Neural cell (in vitro differentiated cells): ENCODE measurements around the gene CCDC159. TPM values are rescaled to one million over a fixed set of nuclear protein-coding genes. Genes with fewer than 3 reads are reported as not detected.

ENCODE experiments used
- H2AFZ ChIP-seq: fragments of 200-600, 300-800 bp; sonication (generic), shearing (Covaris generic); 2 replicates; pipeline ENCODE4 v1.6.0; 2014; ENCODE audit warnings: low read depth, mild to moderate bottlenecking, antibody characterized with exemption, low read length, moderate library complexity
- H3F3A ChIP-seq: fragments of 200-600 bp; shearing (Covaris generic); 2 replicates; pipeline ENCODE4 v1.6.1; 2016; ENCODE audit warnings: mild to moderate bottlenecking, moderate library complexity, mixed read lengths, antibody characterized with exemption, low read length; ENCODE audit not compliant: insufficient read depth, poor library complexity, severe bottlenecking
- H3K27ac ChIP-seq: fragments of 200-600, 300-800 bp; sonication (generic), shearing (Covaris generic); 2 replicates; pipeline ENCODE4 v1.5.1; 2014; ENCODE audit warnings: mild to moderate bottlenecking, low read length, moderate library complexity
- H3K27me3 ChIP-seq: fragments of 300-800, 200-600 bp; sonication (generic), shearing (Covaris generic); 2 replicates; pipeline ENCODE4 v1.6.0; 2014; ENCODE audit warnings: mild to moderate bottlenecking, low read depth, low read length, moderate library complexity; ENCODE audit not compliant: insufficient read depth
- H3K36me3 ChIP-seq: fragments of 300-800, 200-600 bp; sonication (generic), shearing (Covaris generic); 2 replicates; pipeline ENCODE4 v1.5.1; 2014; ENCODE audit warnings: mild to moderate bottlenecking, antibody characterized with exemption, low read length, moderate library complexity; ENCODE audit not compliant: insufficient read depth
- H3K4me2 ChIP-seq: fragments of 300-800, 200-600 bp; sonication (generic), shearing (Covaris generic); 2 replicates; pipeline ENCODE4 v1.6.0; 2014; ENCODE audit warnings: mild to moderate bottlenecking, low read length
- H3K4me3 ChIP-seq: fragments of 300-800, 200-600 bp; sonication (generic), shearing (Covaris generic); 2 replicates; pipeline ENCODE4 v1.5.1; 2014; ENCODE audit warnings: mild to moderate bottlenecking, low read length, moderate library complexity
- H3K79me2 ChIP-seq: fragments of 200-600 bp; shearing (Covaris generic); replicated peaks from 2 replicates; pipeline ENCODE4 v1.6.0; 2014; ENCODE audit warnings: mild to moderate bottlenecking, low read length, moderate library complexity; ENCODE audit not compliant: insufficient read depth
- H3K9ac ChIP-seq: fragments of 300-800, 200-600 bp; sonication (generic), shearing (Covaris generic); 2 replicates; pipeline ENCODE4 v1.6.1; 2016; ENCODE audit warnings: mild to moderate bottlenecking, low read length, mixed read lengths
- H3K9me2 ChIP-seq: fragments of 200-600 bp; shearing (Covaris generic); 2 replicates; pipeline ENCODE4 v1.6.1; 2016; ENCODE audit warnings: mild to moderate bottlenecking, low read length, mixed read lengths; ENCODE audit not compliant: insufficient read depth
- H3K9me3 ChIP-seq: fragments of 200-600, 300-800 bp; sonication (generic), shearing (Covaris generic); 2 replicates; pipeline ENCODE4 v1.6.1; 2016; ENCODE audit warnings: mild to moderate bottlenecking, mixed run types, low read length, moderate library complexity, mixed read lengths
- H4K20me1 ChIP-seq: fragments of 200-600 bp; shearing (Covaris generic); 2 replicates; pipeline ENCODE4 v1.6.1; 2016; ENCODE audit warnings: mild to moderate bottlenecking, mixed run types; ENCODE audit not compliant: insufficient read depth
- CTCF ChIP-seq: fragments of 450-650 bp; IDR thresholded peaks from 2 replicates; pipeline ENCODE4 v1.5.1; 2014; ENCODE audit warnings: antibody characterized with exemption, mild to moderate bottlenecking, moderate library complexity; ENCODE audit not compliant: poor library complexity, severe bottlenecking
- EP300 ChIP-seq: fragments of 450-650 bp; conservative IDR thresholded peaks from 2 replicates; pipeline ENCODE4 v1.6.1; 2014; ENCODE audit warnings: antibody characterized with exemption, mild to moderate bottlenecking, moderate library complexity; ENCODE audit not compliant: poor library complexity, severe bottlenecking
- EZH2 ChIP-seq: fragments of 200-600, 300-800 bp; shearing (Covaris generic), sonication (generic); IDR thresholded peaks from 2 replicates; pipeline ENCODE4 v1.6.1; 2014; ENCODE audit warnings: antibody characterized with exemption, low read length, borderline replicate concordance, mild to moderate bottlenecking; ENCODE audit not compliant: insufficient read depth, poor library complexity, severe bottlenecking
- MXI1 ChIP-seq: fragments of 450-650 bp; conservative IDR thresholded peaks from 2 replicates; pipeline ENCODE4 v1.6.1; 2014; ENCODE audit warnings: antibody characterized with exemption, mild to moderate bottlenecking; ENCODE audit not compliant: poor library complexity, severe bottlenecking
- POLR2AphosphoS5 ChIP-seq: IDR thresholded peaks from 2 replicates; pipeline ENCODE4 v1.6.1; 2012
- RAD21 ChIP-seq: fragments of 450-650 bp; conservative IDR thresholded peaks from 2 replicates; pipeline ENCODE4 v1.6.1; 2014; ENCODE audit warnings: antibody characterized with exemption, mild to moderate bottlenecking, moderate library complexity
- REST ChIP-seq: IDR thresholded peaks from 2 replicates; pipeline ENCODE4 v1.6.1; 2012; ENCODE audit warnings: borderline replicate concordance
- SMC3 ChIP-seq: fragments of 450-650 bp; conservative IDR thresholded peaks from 2 replicates; pipeline ENCODE4 v1.6.1; 2014; ENCODE audit warnings: antibody characterized with exemption, mild to moderate bottlenecking, moderate library complexity; ENCODE audit not compliant: poor library complexity
- TAF1 ChIP-seq: IDR thresholded peaks from 2 replicates; pipeline ENCODE4 v1.6.1; 2012; ENCODE audit warnings: low read depth
- polyA plus RNA-seq: library from polyadenylated mRNA; depleted of rRNA; stranded (reverse); fragments of >200 nt; gene quantifications from 2 replicates; pipeline ENCODE4 v1.2.3, GENCODE V29; 2014

Gene CCDC159
- polyA plus RNA-seq, 1 donor from 2014 or later = 2.4 TPM

GRCh38 chr19:11324748-11325389 is 21.4 kb upstream of the CCDC159 start:
- H3K9ac ChIP-seq = no peak overlapping the region
- H2AFZ ChIP-seq = no peak overlapping the region
- no peak overlapping the region for H3K4me2 ChIP-seq
- H3K4me3 ChIP-seq = no peak overlapping the region
- no peak overlapping the region for H3K27ac ChIP-seq
- no peaks in the 10 kb centered on the region for H3K9me3 ChIP-seq
- no peaks in the 10 kb centered on the region for H3K9me2 ChIP-seq
- no peaks in the 10 kb centered on the region for H3F3A ChIP-seq
- H3K79me2 ChIP-seq = no peaks in the 10 kb centered on the region
- TF ChIP-seq REST (no peak), POLR2AphosphoS5 (no peak), MXI1 (no peak), CTCF (no peak), EZH2 (no peak), RAD21 (no peak), SMC3 (no peak), EP300 (no peak), TAF1 (no peak)
- peaks cover 3% of the 10 kb centered on the region for H3K36me3 ChIP-seq
- no peaks in the 10 kb centered on the region for H3K27me3 ChIP-seq
- H4K20me1 ChIP-seq = no peaks in the 10 kb centered on the region

- H3K9ac ChIP-seq = no peak overlapping the region
- peaks cover 5% of the 10 kb centered on the region for H3K36me3 ChIP-seq
- H3K9me3 ChIP-seq = no peaks in the 10 kb centered on the region
- H3K4me2 ChIP-seq = no peak overlapping the region
- H3K27ac ChIP-seq = no peak overlapping the region
- H3K9me2 ChIP-seq = no peaks in the 10 kb centered on the region
- no peak overlapping the region for H2AFZ ChIP-seq
- no peaks in the 10 kb centered on the region for H4K20me1 ChIP-seq
- no peaks in the 10 kb centered on the region for H3F3A ChIP-seq
- H3K79me2 ChIP-seq = no peaks in the 10 kb centered on the region
- no peak overlapping the region for H3K4me3 ChIP-seq
- TF ChIP-seq REST (no peak), EZH2 (no peak), POLR2AphosphoS5 (no peak), CTCF (no peak), EP300 (no peak), TAF1 (no peak), MXI1 (no peak), RAD21 (no peak), SMC3 (no peak)
- H3K27me3 ChIP-seq = no peaks in the 10 kb centered on the region
Measured at GRCh38 chr19:11325544-11325943, 20.8 kb upstream of the CCDC159 start.
